ENCODE data around the gene WDR45B. TPM values are rescaled to one million over a fixed set of nuclear protein-coding genes. Genes with fewer than 3 reads are reported as not detected.

WDR45B gene
- total RNA-seq, 2 experiments from 2014 or later, result 61.7 to 81.9 TPM

DNA sequence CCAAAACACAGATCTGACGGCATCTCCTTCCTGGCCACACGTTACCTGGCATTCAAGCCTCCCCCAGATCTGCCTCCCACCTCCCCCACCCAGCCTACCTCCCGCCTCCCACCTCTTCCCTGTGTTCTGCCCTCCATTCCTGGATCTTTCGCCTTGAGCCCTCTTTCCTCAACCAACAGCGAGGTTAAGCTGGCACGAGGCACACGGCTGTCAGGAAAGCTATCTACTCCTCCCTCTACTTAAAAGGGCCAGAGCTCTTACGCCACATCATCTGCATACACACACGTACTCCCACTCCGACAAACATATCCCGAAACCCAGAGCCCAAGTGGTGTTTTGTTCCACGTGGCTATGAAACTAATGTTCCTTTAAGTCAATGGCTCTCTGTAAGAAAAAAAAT is 18.0 kb downstream of the WDR45B start:
- Histone ChIP-seq H4K20me1 (ENCODE audit: insufficient read depth, low read length) (0 out of 2 replicates have a peak, but pooled peaks cover 4% of the 10 kb centered on the region), H2AFZ (ENCODE audit: low read length) (no peak overlapping the region), H3K4me1 (ENCODE audit: insufficient read depth, low read length, poor library complexity, severe bottlenecking) (no peaks in the 10 kb centered on the region), H3K9me3 (ENCODE audit: low read length) (no peaks in the 10 kb centered on the region), H3K9me2 (ENCODE audit: insufficient read depth, low read length) (no peaks in the 10 kb centered on the region), H3K79me2 (ENCODE audit: insufficient read depth, low read depth, low read length) (peaks cover 44% of the 10 kb centered on the region), H3K4me3 (ENCODE audit: low read depth, low read length, poor library complexity, severe bottlenecking) (no peak overlapping the region), H3K36me3 (ENCODE audit: insufficient read depth, low read length) (peaks cover 87% of the 10 kb centered on the region), H3K27ac (ENCODE audit: low read depth, low read length, poor library complexity, severe bottlenecking) (no peak overlapping the region), H3K4me2 (ENCODE audit: low read length) (no peak overlapping the region)
- no peak for DNase-seq (ENCODE audit: low spot score)
- TF ChIP-seq EZH2phosphoT487 (IDR thresholded peaks at IDR 0.05; ENCODE audit: borderline replicate concordance, low read depth, low read length), result no peak
- TF ChIP-seq, protein P1, sequence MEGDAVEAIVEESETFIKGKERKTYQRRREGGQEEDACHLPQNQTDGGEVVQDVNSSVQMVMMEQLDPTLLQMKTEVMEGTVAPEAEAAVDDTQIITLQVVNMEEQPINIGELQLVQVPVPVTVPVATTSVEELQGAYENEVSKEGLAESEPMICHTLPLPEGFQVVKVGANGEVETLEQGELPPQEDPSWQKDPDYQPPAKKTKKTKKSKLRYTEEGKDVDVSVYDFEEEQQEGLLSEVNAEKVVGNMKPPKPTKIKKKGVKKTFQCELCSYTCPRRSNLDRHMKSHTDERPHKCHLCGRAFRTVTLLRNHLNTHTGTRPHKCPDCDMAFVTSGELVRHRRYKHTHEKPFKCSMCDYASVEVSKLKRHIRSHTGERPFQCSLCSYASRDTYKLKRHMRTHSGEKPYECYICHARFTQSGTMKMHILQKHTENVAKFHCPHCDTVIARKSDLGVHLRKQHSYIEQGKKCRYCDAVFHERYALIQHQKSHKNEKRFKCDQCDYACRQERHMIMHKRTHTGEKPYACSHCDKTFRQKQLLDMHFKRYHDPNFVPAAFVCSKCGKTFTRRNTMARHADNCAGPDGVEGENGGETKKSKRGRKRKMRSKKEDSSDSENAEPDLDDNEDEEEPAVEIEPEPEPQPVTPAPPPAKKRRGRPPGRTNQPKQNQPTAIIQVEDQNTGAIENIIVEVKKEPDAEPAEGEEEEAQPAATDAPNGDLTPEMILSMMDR (conservative IDR thresholded peaks at IDR 0.05; ENCODE audit: low read length), result no peak
- intact Hi-C loops (cut with micrococcal nuclease; ENCODE audit: unreplicated experiment), result no loop called here
- ChIA-PET POLR2A (interaction anchor here (0.6 to 1.1 kb wide), 2 partner anchors 9 to 102 kb away, joined by 3 to 4 read pairs; no protein-coding TSS in a partner anchor), CTCF (ENCODE audit: unreplicated experiment) (no interaction called here)
- no TSS peak for BruUV-seq (replicated peaks)

DNA sequence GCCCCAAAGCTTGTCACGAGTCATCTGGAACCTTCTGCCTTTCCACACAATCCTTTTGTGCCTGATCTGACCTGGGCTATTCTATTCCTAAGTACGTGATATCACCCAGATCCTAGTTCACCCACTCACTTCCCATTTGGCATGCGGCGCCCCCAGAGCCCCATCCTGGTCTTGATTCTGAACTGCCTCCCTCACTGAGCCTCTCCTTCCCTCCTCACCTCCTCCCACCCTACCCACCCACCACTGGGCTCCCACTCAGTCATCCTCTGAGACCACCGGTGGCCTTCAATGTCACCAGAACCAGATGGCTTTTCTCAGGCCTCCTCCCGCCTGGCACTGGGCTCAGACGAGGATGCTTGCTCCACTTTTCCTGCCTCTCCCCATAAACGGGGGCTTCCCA is 18.5 kb downstream of the WDR45B start:
- Histone ChIP-seq H3K4me2 (ENCODE audit: low read length) (no peak overlapping the region), H3K4me1 (ENCODE audit: insufficient read depth, low read length, poor library complexity, severe bottlenecking) (no peaks in the 10 kb centered on the region), H4K20me1 (ENCODE audit: insufficient read depth, low read length) (0 out of 2 replicates have a peak, but pooled peaks cover 4% of the 10 kb centered on the region), H3K79me2 (ENCODE audit: insufficient read depth, low read depth, low read length) (peaks cover 39% of the 10 kb centered on the region), H2AFZ (ENCODE audit: low read length) (no peak overlapping the region), H3K27ac (ENCODE audit: low read depth, low read length, poor library complexity, severe bottlenecking) (no peak overlapping the region), H3K9me2 (ENCODE audit: insufficient read depth, low read length) (no peaks in the 10 kb centered on the region), H3K4me3 (ENCODE audit: low read depth, low read length, poor library complexity, severe bottlenecking) (no peak overlapping the region), H3K9me3 (ENCODE audit: low read length) (no peaks in the 10 kb centered on the region), H3K36me3 (ENCODE audit: insufficient read depth, low read length) (peaks cover 88% of the 10 kb centered on the region)
- BruUV-seq (replicated peaks), result no TSS peak
- ChIA-PET CTCF (ENCODE audit: unreplicated experiment) (no interaction called here), POLR2A (interaction anchor here (0.6 kb wide), 1 partner anchor 9 kb away, joined by 4 read pairs; no protein-coding TSS in a partner anchor)
- no peak for DNase-seq (ENCODE audit: low spot score)
- TF ChIP-seq, protein P1 (conservative IDR thresholded peaks at IDR 0.05; ENCODE audit: low read length), result no peak
- TF ChIP-seq EZH2phosphoT487 (IDR thresholded peaks at IDR 0.05; ENCODE audit: borderline replicate concordance, low read depth, low read length), result no peak
- intact Hi-C loops (cut with micrococcal nuclease; ENCODE audit: unreplicated experiment), result no loop called here

DNA sequence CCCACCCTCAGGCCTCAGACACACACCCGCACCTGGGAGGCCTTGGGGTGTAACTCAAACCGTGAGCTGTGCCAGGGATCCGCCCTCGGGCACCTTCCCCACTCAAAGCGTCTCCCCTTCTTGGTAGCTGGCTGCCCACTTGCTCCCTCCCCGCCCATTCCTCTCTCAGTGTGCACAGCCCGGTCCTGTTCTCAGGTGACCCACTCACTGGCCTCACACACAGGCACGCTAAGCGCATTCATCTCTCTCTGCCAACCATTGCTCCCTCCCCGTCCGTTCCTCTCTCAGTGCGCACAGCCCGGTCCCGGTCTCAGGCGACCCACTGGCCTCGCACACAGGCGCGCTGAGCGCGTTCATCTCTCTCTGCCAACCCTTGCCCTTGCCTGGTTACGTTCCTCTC is 20.8 kb downstream of the WDR45B start:
- CTCF ChIA-PET (ENCODE audit: unreplicated experiment), result no interaction called here
- H2AFZ ChIP-seq (ENCODE audit: low read length), result no peak overlapping the region
- no peak for TF ChIP-seq EZH2phosphoT487 (IDR thresholded peaks at IDR 0.05; ENCODE audit: borderline replicate concordance, low read depth, low read length)
- TF ChIP-seq, protein P1 (conservative IDR thresholded peaks at IDR 0.05; ENCODE audit: low read length), result no peak
- no peak overlapping the region for H3K27ac ChIP-seq (ENCODE audit: low read depth, low read length, poor library complexity, severe bottlenecking)
- H3K79me2 ChIP-seq (ENCODE audit: insufficient read depth, low read depth, low read length), result peaks cover 18% of the 10 kb centered on the region
- no peaks in the 10 kb centered on the region for H3K9me3 ChIP-seq (ENCODE audit: low read length)
- no peaks in the 10 kb centered on the region for H4K20me1 ChIP-seq (ENCODE audit: insufficient read depth, low read length)
- no TSS peak for BruUV-seq (replicated peaks)
- no peaks in the 10 kb centered on the region for H3K9me2 ChIP-seq (ENCODE audit: insufficient read depth, low read length)
- H3K4me3 ChIP-seq (ENCODE audit: low read depth, low read length, poor library complexity, severe bottlenecking), result no peak overlapping the region
- H3K36me3 ChIP-seq (ENCODE audit: insufficient read depth, low read length), result peaks cover 86% of the 10 kb centered on the region
- H3K4me1 ChIP-seq (ENCODE audit: insufficient read depth, low read length, poor library complexity, severe bottlenecking), result no peaks in the 10 kb centered on the region
- H3K4me2 ChIP-seq (ENCODE audit: low read length), result no peak overlapping the region
- no peak for DNase-seq (ENCODE audit: low spot score)
- POLR2A ChIA-PET, result no interaction called here
- intact Hi-C loops (cut with micrococcal nuclease; ENCODE audit: unreplicated experiment), result no loop called here
